ENCODE results near the gene RMDN3.

RMDN3 gene

DNA sequence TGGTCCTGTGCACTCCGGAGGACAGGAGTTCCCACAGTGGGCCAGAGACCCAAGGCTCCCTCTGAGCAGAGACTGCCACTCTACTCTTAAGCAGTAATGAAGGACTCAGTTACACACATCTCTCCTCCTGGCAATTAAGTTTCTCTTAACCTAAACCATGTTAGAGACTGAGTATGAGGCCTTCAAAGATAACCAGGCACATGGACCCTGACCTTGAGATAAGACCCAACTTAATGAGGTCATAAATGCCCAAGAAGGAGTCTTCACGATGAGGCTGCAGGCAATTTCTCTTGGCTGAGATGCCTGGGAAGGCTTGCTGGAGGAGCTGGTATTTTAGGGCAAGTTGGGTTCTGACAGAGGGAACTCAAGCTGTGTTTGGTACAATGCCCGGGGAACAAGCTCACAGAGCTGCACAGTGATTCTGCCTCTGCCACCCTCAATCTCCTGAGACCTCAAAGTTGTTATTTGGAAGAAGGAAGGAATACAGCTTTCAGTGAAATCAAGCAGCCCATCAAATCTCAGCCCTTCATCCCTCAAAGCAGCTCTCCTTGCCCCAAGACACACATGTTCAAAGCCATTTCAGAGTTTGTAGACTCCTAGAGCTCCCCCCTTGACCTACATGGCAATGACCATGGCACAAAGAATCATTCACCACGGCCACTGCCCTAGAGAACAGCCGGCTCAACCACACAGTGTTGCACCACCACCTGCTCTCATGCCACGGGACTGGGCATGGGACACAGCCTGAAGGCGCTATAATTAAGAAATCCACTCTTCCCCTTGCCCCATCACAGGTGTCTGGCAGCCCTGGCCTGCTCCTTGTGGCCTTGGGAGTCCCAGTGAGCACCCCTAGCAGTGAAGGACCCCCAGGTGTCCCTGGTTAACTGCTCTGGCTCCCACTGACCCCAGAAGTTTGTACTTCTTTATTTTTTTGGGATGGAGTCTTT, 7.1 kb downstream of the RMDN3 start:
- no peak for DNase-seq

GRCh38 chr15:40746916-40747418, 8.1 kb downstream of the RMDN3 start:
- DNase-seq, result no peak

DNA sequence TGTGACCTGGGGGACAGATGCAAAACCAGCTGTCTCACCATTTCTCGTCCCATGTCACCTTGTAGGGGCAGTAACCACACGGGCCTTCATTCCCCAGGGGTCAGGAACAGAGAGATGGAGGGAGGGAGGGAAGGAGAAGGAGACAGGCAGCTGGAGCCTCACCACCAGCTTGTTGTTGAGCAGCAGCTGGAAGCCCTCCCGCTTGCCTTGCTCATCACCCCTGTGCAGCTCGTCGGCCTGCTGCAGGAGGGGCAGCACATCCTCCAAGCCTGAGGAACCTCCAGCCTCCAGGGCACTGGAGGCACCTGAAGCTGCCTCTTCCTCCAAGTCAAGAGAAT, 10.3 kb downstream of the RMDN3 start:
- DNase-seq, result no peak

DNA sequence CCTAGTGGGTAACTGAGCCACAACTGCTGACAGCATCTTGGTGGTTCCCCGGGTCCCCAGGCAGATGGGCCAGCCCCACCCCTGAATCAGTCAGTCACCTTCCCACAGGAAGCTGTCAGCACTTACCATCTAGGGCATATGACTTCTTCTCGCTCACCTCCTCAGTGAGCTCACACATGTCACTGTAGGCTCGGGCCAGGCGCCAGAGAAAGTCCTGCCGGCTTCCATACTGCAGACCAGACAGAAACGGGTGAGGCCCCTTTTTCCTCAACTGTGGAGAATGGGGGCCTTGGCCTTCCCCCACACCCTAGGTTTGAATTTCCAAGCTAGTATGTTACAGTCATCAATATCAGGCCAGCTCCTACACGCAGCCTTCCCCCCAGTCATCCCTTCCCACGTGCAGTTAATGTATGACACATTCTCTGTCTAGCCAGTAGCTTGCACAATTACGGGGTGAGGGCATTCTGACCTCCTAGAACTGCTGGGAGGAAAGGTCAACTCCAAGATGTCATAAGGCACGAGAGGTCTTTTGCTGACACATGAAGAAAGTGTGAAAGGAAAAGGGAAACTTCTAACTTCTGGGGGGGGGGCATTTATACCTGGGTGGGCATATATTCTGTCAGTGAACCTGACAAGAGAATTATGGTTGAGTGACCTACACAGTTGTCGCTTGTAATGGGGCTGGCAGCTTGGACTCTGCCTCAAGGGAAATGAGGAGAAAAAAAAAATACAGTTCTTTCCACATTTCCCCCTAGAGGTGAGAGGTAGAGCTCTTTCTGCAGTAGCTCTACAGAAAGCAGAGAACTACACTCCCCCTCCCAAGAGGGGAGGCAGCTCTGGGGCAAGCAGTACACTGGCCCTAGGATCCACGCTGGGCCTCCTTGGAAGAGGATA, 10.9 kb downstream of the RMDN3 start:
- DNase-seq, result peak; percentile 89

GRCh38 chr15:40743485-40743901, 11.6 kb downstream of the RMDN3 start:
- no peak for DNase-seq

DNA sequence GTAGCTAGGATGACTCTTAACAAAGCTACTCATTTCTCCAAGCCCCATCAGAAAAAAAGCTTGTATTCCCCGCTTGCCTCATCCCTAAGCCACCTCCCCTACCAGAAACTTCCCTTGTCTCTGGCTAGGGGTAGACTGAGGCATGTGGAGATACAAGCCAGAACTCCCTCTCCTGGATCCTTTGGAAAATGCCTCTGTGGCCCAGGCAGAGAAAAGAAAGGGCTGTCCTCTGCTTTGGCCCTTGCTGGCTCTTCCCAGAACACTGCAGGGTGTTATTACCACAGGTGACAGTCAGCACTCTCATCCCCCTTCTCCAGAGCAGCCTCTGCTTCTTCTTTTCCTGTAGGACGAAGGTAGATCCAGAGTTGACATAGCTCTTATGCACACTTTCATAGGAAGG, 15.2 kb downstream of the RMDN3 start:
- no peak for DNase-seq

DNA sequence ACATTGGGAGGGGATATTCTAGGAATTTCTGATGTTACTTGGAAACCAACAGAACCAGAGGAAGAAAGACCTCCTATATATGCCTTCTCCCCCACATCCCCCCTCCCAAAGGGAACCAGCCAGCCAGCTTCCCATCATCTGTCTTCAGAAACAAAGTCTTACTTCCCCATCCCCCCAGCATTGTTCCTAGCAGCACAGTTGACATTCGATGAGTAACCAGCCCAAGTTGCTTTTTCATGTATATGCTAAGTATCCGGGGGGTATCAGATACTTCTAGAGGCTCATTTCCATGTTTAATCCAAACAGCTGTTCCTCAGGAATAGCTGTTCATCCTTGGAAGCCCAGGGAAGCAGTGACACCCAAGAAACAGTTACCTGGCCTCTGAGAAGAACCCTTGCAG, 16.0 kb downstream of the RMDN3 start:
- no peak for DNase-seq

- no peak for DNase-seq
Measured at GRCh38 chr15:40737048-40737447, 18.0 kb downstream of the RMDN3 start.

DNA sequence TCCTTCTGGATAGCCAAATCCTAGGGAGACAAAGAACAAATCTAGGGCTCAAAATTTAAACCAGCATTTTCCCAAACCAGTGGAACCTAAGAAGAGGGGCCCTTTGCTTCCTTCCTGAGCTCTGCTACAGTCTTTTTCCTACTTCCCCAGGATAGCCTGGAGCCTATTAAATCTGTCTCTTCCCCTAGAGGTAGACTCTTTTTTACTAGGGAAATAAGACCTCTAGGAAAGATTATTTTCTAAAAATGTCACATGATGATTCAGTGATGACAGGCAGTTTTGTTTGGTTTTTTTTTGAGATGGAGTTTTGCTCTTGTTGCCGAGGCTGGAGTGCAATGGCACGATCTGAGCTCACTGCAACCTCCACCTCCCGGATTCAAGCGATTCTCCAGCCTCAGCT, 18.5 kb downstream of the RMDN3 start:
- no peak for DNase-seq

- no peak for DNase-seq
Measured at GRCh38 chr15:40731034-40731433, 24.0 kb downstream of the RMDN3 start.

- no peak for DNase-seq
Measured at GRCh38 chr15:40723919-40724318, 31.1 kb downstream of the RMDN3 start.

DNA sequence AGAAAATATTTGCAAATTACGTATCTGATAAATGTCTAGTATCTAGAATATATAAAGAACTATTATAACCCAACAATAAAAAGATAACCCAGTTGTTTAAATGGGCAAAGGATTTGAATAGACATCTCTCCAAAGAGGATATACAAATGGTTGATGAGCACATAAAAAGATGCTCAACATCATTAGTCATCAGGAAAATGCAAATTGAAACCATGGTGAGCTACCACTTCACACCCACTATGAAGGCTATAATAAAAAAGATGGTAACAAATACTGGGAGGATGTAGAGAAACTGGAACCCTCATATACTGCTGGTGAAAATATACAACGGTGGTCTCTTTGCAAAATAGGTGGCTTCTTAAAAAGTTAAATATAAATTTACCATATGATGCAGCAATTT, 32.1 kb downstream of the RMDN3 start:
- peak; percentile 22 for DNase-seq

- DNase-seq, result no peak
Measured at GRCh38 chr15:40722354-40722753, 32.7 kb downstream of the RMDN3 start.

- no peak for DNase-seq
Measured at GRCh38 chr15:40721701-40722100, 33.4 kb downstream of the RMDN3 start.

DNA sequence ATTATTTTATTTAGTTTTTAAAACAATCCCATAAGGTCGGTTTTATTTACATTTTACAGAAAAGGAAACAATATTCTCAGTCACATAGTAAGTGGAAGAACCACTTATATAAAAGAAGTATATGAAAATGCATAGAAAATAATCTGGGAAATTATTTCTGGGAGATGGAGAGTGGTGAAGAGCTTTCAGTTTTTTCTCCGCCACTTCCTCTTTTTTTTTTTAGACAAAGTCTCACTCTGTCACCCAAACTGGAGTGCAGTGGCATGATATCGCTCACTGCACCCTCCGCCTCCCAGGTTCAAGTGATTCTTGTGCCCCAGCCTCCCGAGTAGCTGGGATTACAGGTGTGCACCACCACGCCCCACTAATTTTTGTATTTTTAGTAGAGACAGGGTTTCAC, 38.9 kb downstream of the RMDN3 start:
- DNase-seq, result no peak

GRCh38 chr15:40714144-40714543, 40.9 kb downstream of the RMDN3 start:
- DNase-seq, result no peak

DNA sequence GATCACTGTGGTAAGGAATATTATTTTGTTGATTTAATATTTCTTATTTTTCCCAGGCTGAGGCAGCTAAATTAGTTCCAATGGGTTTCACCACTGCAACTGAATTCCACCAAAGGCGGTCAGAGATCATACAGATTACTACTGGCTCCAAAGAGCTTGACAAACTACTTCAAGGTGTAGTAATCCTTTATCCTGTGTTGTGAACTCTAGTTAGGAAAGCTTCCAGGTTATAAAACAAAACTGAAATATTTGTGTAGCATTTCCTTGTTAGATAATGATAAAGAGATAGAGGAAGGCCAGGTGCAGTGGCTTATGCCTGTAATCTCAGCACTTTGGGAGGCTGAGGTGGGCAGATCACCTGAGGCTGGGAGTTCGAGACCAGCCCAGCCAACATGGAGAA, 48.9 kb downstream of the RMDN3 start:
- DNase-seq, result no peak

GRCh38 chr15:40702077-40702476, 53.0 kb downstream of the RMDN3 start:
- DNase-seq, result no peak

- DNase-seq, result no peak
Measured at GRCh38 chr15:40697916-40698315, 57.1 kb downstream of the RMDN3 start.

- no peak for DNase-seq
Measured at GRCh38 chr15:40696228-40696627, 58.8 kb downstream of the RMDN3 start.

- DNase-seq, result peak; percentile 26
Measured at GRCh38 chr15:40695469-40695890, 59.6 kb downstream of the RMDN3 start.

GRCh38 chr15:40694688-40695468, 60.2 kb downstream of the RMDN3 start, which contains the start of gene RAD51:
RAD51 (plus strand) TSS chr15:40695174; CDS start chr15:40698759, 3,585 bp downstream.
- peak; percentile 96 for DNase-seq
